RWPE2 (cell line): ENCODE data around the gene HEXIM1.

ENCODE experiments used
- ATAC-seq: fragments of 200-7000 bp; cut with Tn5 transposase; 3 replicates; pipeline ENCODE4 v1.9.1; 2021; ENCODE audit warnings: low read depth
- DNase-seq: peaks from one replicate; pipeline ENCODE4 v3.0.0-alpha.2; 2020; ENCODE audit warnings: low spot score
- H3K27ac ChIP-seq: fragments of 450-650 bp; 2 replicates; pipeline ENCODE4 v1.5.1; 2017; ENCODE audit warnings: mild to moderate bottlenecking; ENCODE audit not compliant: poor library complexity, severe bottlenecking
- H3K27me3 ChIP-seq: fragments of 250-450 bp; sonication (Bioruptor Pico); 2 replicates; pipeline ENCODE4 v1.5.1; 2021; ENCODE audit warnings: mild to moderate bottlenecking, moderate library complexity; ENCODE audit not compliant: insufficient read depth, poor library complexity, severe bottlenecking
- H3K36me3 ChIP-seq: fragments of 250-450 bp; sonication (Bioruptor Pico); 2 replicates; pipeline ENCODE4 v1.5.1; 2020; ENCODE audit warnings: low read depth, mild to moderate bottlenecking, moderate library complexity
- H3K4me1 ChIP-seq: fragments of 250-450 bp; sonication (Bioruptor Pico); 2 replicates; pipeline ENCODE4 v1.5.1; 2021; ENCODE audit warnings: mild to moderate bottlenecking, moderate library complexity; ENCODE audit not compliant: insufficient read depth, poor library complexity, severe bottlenecking
- H3K4me3 ChIP-seq: fragments of 250-450 bp; sonication (Bioruptor Pico); 2 replicates; pipeline ENCODE4 v1.5.1; 2021; ENCODE audit warnings: mild to moderate bottlenecking, moderate library complexity; ENCODE audit not compliant: severe bottlenecking
- H3K9me3 ChIP-seq: fragments of 250-450 bp; sonication (Bioruptor Pico); 2 replicates; pipeline ENCODE4 v1.5.1; 2021; ENCODE audit warnings: mild to moderate bottlenecking, moderate library complexity; ENCODE audit not compliant: severe bottlenecking
- TF ChIP-seq, protein P1 (sequence below): fragments of 450-650 bp; IDR thresholded peaks from one replicate; pipeline ENCODE4 v1.5.1; 2017; ENCODE audit warnings: mild to moderate bottlenecking, moderate library complexity; ENCODE audit not compliant: poor library complexity, severe bottlenecking

HEXIM1 gene

GRCh38 chr17:45168991-45169752, 20.9 kb downstream of the HEXIM1 start:
- H3K9me3 ChIP-seq, result no peaks in the 10 kb centered on the region
- H3K4me1 ChIP-seq, result peaks cover 13% of the 10 kb centered on the region
- ATAC-seq, result no peak
- H3K27ac ChIP-seq, result peak overlapping the region; percentile 98
- TF ChIP-seq, protein P1, sequence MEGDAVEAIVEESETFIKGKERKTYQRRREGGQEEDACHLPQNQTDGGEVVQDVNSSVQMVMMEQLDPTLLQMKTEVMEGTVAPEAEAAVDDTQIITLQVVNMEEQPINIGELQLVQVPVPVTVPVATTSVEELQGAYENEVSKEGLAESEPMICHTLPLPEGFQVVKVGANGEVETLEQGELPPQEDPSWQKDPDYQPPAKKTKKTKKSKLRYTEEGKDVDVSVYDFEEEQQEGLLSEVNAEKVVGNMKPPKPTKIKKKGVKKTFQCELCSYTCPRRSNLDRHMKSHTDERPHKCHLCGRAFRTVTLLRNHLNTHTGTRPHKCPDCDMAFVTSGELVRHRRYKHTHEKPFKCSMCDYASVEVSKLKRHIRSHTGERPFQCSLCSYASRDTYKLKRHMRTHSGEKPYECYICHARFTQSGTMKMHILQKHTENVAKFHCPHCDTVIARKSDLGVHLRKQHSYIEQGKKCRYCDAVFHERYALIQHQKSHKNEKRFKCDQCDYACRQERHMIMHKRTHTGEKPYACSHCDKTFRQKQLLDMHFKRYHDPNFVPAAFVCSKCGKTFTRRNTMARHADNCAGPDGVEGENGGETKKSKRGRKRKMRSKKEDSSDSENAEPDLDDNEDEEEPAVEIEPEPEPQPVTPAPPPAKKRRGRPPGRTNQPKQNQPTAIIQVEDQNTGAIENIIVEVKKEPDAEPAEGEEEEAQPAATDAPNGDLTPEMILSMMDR, result no peak
- H3K36me3 ChIP-seq, result no peaks in the 10 kb centered on the region
- H3K4me3 ChIP-seq, result no peak overlapping the region
- H3K27me3 ChIP-seq, result no peaks in the 10 kb centered on the region
- DNase-seq, result no peak

- peak overlapping the region; percentile 98 for H3K27ac ChIP-seq
- peaks cover 15% of the 10 kb centered on the region for H3K4me1 ChIP-seq
- ATAC-seq (no peak), DNase-seq (no peak)
- TF ChIP-seq, protein P1, result no peak
- no peaks in the 10 kb centered on the region for H3K9me3 ChIP-seq
- peak overlapping the region; percentile 37 for H3K4me3 ChIP-seq
- no peaks in the 10 kb centered on the region for H3K36me3 ChIP-seq
- H3K27me3 ChIP-seq, result no peaks in the 10 kb centered on the region
Observed at GRCh38 chr17:45170280-45170930, 22.1 kb downstream of the HEXIM1 start.

DNA sequence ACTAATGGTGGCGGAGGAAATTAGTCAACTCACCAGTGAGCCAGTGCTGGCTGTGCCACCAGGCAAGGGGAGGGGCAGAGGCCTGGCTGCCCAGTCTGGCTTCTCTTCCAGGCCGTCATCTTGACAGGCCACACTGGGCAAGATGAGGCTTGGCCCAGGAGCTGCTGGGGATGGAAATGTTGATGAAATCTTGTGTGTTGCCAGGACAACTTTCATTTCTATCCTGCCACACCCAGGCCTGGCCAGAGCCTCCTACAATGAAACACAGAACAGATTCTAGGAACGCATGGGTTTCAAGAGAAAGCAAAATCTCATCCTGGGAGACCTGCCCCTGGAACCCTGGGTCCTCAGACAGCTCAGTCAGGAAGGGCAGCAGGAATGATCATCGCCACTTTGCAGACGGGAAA, 22.7 kb downstream of the HEXIM1 start:
- peak overlapping the region; percentile 37 for H3K4me3 ChIP-seq
- ATAC-seq, result peak; percentile 71
- peaks cover 20% of the 10 kb centered on the region for H3K4me1 ChIP-seq
- H3K36me3 ChIP-seq, result no peaks in the 10 kb centered on the region
- no peaks in the 10 kb centered on the region for H3K9me3 ChIP-seq
- peak; percentile 95 for DNase-seq
- H3K27me3 ChIP-seq, result no peaks in the 10 kb centered on the region
- TF ChIP-seq, protein P1, result no peak
- H3K27ac ChIP-seq, result peak overlapping the region; percentile 98

GRCh38 chr17:45171338-45172231, 23.3 kb downstream of the HEXIM1 start:
- ATAC-seq, result peak; percentile 35
- Histone ChIP-seq H3K27ac (peak overlapping the region; percentile 98), H3K27me3 (no peaks in the 10 kb centered on the region), H3K4me1 (peaks cover 27% of the 10 kb centered on the region), H3K4me3 (peak overlapping the region; percentile 37), H3K36me3 (no peaks in the 10 kb centered on the region), H3K9me3 (no peaks in the 10 kb centered on the region)
- DNase-seq, result peak; percentile 93
- TF ChIP-seq, protein P1, result no peak
